CD4-positive, alpha-beta T cell treated with Interferon gamma for 1 hour (primary cell): ENCODE measurements around the gene LRP5.
A peak's percentile ranks its signal among the peaks of the same experiment; 100 is the strongest.

Source experiments
- DNase-seq: peaks from one replicate; pipeline ENCODE4 v3.0.0-alpha.2; 2020

The LRP5 gene

DNA sequence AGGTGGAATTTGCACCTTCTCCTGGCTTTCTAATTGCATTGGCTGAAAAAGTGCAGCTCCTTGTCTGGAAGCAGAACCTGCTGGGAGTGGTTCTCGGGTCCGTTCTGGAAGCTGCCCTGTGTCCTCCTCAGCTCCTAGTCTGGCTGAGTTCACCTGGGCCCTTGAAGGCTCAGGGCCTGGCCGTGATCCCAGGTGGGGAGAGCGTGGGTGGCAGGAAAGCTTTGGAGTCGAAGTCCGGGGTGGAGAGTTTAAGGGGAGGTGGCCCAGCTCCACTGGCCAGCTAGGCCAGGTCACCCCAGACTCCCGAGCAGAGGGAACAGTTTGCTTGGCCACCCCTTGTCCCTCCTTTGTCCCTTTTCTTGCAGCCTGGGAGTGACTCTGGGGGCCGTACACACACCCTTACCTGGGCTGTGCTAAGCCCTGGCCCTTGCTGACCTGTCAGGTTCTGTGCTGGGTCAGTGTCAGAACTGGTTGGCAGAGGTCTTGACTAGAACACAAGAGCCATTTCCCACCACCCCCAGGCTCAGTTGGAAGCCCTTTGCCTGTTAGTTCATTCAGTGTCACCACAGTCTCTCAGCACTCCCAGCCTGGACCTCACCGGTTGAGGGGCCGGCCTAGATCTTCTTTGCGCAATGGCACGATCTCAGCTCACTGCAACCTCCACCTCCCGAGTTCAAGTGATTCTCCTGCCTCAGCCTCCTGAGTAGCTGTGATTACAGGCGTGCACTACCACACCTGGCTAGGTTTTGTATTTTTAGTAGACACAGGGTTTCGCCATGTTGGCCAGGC is 37.3 kb downstream of the LRP5 start:
- DNase-seq = no peak

GRCh38 chr11:68350759-68351449 is 38.5 kb downstream of the LRP5 start:
- no peak for DNase-seq

DNA sequence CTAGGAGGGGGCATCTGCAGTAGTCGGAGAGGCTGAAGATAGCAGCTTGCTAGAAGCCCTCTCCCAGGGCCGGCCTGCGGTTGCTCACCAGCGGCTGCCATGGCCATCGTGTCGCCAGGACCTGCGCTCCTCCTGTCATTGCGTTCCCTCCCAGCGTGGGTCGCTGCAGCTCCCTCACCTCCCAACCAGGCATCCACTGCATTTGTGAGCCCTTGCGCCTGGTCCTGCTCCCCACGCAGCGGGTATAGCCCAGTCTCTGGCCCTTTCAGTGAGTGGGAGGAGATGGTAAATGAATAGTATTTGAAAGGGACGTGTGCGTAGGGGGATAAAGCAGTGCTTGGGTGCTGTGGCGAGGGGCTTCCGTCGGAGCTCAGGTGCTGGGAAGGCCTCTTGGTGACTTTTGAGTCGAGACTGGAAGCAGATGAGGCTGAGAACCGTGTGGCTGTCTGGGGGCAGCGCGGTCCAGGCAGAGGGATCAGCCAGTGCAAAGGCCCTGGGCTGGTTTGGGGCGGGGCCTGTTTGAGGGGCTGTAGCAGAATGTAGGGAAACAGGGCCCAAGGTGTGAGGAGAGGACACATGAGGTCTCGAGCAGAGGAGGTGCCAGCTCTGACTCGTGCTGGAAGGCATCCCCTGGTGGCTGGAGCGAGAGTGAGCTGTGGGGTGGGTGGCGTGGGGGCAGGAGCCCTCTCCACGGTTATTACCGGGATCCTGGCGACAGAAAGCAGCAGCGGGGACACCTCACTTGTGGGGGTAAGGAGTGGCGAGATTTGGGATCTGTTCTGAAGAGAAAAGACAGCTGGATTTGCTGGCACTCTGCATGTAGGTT is 39.3 kb downstream of the LRP5 start:
- no peak for DNase-seq

GRCh38 chr11:68352591-68352990 is 40.2 kb downstream of the LRP5 start:
- DNase-seq = no peak

- DNase-seq = no peak
Observed at GRCh38 chr11:68353118-68353517, 40.7 kb downstream of the LRP5 start.

GRCh38 chr11:68353669-68354068 is 41.3 kb downstream of the LRP5 start:
- no peak for DNase-seq

DNA sequence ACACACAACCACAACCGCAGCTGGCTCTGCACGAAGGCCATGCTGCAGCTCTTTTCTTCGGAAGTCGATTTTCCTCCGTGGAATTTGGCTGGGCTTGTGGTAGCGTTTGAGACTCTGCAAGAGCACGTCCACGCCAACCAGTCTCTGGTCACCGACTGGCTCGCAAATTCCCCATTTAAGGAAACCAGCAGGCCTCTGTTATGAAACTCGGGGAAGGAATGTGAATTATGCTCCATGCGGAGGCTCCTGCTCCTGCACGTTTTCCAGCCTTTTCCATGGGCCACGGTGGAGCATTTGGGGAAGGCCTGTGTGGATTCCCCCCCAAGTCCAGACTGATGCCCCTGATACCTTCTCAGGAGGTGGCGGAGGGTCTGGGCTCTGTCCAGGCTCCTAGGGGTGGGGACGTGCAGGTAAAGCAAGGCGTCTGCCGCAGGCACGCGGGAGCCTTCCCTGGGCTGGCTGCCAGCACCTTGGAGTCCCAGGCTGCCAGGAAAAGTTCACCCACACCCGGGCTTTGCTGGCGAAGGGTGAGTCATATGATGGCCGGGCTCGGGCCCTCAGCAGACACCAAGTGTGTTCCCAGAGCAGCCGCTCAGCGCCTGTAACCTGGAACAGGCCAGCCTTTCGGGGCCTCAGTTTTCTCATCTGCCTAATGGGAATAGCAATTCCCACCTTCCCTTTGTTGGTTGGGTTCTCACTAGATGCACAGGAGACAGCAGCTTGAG is 41.9 kb downstream of the LRP5 start:
- no peak for DNase-seq

- no peak for DNase-seq
Observed at GRCh38 chr11:68355471-68355870, 43.1 kb downstream of the LRP5 start.

GRCh38 chr11:68357568-68357967 is 45.2 kb downstream of the LRP5 start:
- no peak for DNase-seq

DNA sequence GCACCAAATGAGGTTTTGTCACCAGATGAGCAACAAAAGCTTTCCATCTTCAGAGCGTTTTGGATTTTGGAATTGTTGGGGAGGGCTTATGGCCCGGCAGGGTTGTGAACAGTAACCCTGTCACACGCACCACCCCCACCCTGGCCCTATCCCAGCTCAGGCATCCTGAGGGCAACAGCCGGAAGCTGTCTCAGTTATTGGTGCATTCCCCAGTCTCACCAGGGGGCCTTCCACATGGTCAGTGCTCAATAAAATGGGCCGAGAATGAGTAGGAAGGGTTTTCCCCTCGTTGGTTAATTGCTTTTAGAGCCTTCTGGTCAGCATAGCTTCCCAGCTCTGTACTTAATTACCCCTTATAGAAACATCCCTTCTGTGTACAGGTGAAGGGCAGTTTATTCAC is 46.0 kb downstream of the LRP5 start:
- DNase-seq = no peak

GRCh38 chr11:68361702-68362101 is 49.3 kb downstream of the LRP5 start:
- DNase-seq = no peak

- no peak for DNase-seq
Observed at GRCh38 chr11:68362801-68363379, 50.5 kb downstream of the LRP5 start.

- DNase-seq = no peak
Observed at GRCh38 chr11:68363776-68364175, 51.4 kb downstream of the LRP5 start.

DNA sequence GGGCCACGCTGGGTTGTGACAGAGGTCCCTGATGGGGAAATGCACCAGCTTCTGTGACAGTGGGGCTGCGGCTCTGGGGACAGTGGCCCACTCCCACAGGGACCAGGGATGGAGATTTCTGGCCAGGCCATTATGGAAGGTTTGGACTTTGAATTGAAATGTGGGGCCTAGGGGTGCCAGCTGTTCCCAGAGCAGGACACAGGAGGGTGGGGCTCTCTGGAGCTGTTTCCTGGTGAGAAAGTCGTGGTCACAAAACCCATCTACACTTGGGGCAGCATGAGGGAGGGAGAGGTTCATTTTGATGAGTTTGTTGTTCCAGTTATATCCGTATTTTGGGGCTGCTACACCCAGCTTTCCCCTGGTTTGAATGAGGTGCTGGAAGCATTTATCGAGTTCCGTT is 52.2 kb downstream of the LRP5 start:
- no peak for DNase-seq

- DNase-seq = no peak
Observed at GRCh38 chr11:68365943-68366435, 53.6 kb downstream of the LRP5 start.

DNA sequence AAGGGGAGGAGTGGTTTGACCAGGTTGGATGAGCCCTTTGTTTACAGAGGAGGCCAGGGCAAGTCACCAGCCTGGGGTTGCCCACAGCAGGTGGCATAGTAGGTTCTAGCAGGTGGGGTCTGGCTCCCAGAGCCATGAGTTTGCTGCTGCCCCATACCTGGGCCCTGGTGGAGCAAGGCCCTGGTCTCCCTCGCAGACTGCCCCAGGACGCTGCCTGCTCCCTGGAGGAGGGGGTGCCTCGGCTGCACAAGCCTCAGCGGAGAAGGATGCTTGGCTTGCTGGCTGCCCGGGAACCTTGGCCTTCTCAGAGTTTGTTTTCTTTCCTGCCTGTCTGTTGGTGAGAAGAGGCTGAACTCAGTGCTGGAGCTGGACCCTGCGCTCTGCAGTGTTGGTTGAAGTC is 54.9 kb downstream of the LRP5 start:
- no peak for DNase-seq

GRCh38 chr11:68369756-68370155 is 57.4 kb downstream of the LRP5 start:
- no peak for DNase-seq

DNA sequence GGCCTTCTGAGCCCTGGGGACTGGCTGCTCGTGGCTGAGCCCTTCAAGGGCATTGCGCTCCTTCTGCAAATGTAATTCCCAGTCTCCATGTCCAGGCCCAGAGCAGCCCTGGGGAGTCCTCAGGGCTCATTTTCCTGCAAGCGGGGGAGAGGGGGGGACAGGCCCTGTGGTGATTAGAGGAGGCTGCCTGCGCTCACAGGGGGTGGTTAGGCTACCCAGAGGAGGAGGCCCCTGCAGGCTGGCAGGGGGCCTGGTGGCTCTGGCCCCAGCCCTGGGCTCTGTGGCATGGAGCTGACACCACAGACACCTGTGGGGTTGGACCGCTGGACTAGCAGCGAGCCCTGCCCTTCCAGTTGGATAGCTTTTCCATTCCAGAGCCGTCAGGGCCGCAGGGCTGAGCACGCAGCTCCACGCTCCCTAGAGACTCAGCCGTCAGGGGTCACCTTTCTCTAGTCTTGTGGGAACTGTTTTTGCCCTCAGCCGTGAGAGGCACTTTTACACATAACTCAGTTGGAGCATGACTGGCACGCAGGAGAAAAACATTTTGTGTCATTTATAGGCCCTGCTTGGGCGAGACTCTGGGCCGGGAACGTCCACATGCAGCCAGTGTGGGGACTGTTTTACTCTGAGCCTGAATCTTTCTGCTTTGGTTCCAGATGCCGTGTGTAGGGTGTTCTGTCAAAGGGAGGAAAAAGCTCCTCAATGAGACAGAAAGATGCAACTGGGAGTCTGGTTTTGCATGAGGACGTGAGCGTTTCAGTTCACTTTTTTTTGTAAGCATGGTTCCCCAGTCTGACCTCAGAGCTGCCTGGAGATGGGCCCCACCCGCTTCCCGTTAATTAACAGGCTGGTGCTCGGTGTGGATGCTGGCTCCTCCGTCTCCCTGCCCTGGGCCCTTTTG is 58.1 kb downstream of the LRP5 start:
- DNase-seq = peak; percentile 58

DNA sequence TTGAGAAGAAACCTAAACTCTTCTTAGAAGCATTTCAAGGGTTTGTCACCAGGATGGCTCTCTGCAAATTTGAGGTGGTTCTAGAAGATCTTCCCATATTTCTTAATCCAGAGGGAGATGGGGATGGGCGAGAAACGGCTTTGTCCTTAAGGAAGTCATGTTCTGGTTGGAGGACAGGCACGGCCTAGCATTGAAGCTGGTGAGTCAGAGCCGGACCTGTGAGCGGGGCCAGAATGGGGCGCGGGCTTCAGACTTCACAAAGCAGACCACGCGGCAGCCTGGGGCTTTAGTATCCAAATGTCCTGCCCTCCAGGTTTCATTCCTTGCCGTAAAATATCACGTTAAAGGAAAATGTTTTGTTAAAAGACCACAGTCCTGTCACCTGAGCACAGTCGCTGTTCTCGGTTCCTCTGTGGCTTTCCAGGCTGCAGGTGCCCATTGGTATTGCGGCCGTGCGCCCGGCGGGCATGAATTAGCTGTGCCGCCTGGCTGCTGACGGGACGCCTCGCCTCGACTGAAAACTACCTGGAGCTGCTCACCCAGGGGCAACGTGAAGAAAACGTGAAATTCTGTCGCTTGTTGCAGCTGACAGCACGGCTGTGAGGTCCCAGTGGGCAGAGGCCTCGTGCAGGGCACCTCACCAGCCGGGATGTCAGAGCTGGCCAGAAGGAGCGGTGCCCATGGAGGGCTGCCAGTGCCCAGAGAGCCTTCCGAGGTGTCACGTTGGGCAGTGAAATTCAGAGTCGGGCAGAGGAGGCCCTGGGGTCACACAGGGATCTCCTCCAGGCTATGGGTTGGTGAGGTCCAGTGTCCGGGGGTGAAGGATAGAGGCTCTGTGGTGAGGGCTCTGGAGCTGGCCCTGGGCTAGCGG is 59.0 kb downstream of the LRP5 start:
- DNase-seq = peak; percentile 47

- DNase-seq = peak; percentile 6
Observed at GRCh38 chr11:68372114-68372513, 59.7 kb downstream of the LRP5 start.
